ENCODE results near the gene NWD2. TPM values are rescaled to one million over a fixed set of nuclear protein-coding genes. Genes with fewer than 3 reads are reported as not detected.
A peak's percentile ranks its signal among the peaks of the same experiment; 100 is the strongest.

The NWD2 gene
- total RNA-seq, 1 experiment from 2014 or later, result not detected

- DNase-seq (ENCODE audit: low read depth), result peak; percentile 31
Observed at GRCh38 chr4:37279894-37280592, 35.5 kb downstream of the NWD2 start.

- no peak for DNase-seq (ENCODE audit: low read depth)
Observed at GRCh38 chr4:37299468-37299867, 54.9 kb downstream of the NWD2 start.

DNA sequence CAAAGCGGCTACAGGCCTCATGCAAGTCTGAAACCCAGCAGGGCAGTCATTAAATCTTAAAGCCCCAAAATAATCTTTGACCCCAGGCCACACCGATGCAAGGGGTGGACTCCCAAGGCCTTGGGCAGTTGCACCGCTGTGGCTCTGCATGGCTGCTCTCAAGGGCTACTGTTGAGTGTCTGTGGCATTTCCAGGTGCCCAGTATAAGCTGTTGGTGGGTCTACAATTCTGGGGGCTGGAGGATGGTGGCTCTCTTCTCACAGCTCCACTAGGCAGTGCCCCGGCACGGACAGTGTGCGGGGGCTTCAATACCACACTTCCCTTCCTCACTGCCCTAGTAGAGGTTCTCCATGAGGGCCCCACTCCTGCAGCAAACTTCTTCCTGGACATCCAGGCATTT lies 60.1 kb downstream of the NWD2 start:
- DNase-seq (ENCODE audit: low read depth), result no peak

- DNase-seq (ENCODE audit: low read depth), result no peak
Observed at GRCh38 chr4:37305984-37306383, 61.4 kb downstream of the NWD2 start.

- DNase-seq (ENCODE audit: low read depth), result no peak
Observed at GRCh38 chr4:37317104-37317643, 72.6 kb downstream of the NWD2 start.

DNA sequence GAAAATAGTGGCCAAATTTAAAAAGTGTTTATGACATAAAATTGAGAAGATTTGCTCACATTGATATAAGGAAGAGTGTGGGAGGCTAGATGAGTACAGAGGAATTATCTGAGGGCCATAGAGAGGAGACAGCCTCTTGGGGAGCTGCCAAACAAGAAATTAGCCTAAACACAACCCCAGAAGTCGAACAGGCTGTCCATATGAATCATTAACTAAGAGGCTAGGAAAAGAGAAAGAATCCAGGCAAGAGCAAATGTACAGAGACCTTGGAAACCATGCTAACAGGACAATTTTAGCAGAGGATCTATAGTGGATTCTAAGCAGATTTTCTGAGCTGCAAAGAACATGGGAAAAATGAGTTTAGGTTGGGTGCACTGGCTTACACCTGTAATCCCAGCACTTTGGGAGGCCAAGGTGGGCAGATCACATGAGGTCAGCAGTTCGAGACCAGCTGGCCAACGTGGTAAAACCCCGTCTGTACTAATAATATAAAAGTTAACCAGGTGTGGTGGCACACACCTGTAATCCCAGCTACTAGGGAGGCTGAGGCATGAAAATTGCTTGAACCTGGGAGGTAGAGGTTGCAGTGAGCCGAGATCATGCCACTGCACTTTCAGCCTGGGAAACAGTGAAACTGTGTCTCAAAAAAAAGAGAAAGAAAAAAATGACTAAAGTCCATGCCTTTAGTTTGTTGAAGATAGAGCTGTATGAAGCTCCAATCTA lies 76.1 kb downstream of the NWD2 start:
- DNase-seq (ENCODE audit: low read depth), result no peak

DNA sequence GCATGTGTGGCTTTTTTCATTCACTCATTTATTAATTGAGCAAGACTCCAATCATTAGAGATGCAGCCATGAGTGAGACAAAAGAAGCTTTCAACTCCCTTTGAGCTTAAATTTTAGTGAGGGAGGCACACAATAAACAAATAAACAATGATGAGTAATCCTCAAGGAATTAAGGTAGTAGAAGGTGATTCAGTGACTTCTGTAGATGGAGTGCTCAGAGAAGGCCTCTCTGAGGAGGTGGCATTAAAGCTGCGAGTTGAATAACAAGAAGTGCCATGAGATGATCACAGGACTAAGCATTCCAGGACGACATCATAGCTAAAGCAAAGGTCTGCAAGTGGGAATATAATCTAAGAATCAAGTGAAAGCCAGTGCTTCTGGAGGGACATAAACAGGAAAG lies 77.6 kb downstream of the NWD2 start:
- no peak for DNase-seq (ENCODE audit: low read depth)

DNA sequence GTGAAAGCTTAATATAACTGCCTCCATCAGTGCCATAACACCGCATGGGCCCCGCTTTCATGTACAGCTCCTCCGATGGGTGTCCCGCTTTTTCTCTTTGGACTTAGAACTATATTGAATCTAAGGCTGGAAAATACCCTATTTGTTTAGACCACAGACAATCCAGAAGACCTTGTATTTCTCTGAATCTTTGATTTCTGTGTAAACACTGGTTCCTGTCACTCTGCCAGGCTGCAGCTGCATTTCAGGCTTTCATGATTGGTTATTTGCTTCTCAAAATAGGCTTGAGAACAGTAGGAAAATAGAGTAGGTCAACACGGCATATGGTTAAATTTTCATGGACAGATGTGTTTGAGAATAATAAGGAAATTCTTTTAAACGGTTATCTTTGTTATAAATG lies 80.0 kb downstream of the NWD2 start:
- DNase-seq (ENCODE audit: low read depth), result no peak

DNA sequence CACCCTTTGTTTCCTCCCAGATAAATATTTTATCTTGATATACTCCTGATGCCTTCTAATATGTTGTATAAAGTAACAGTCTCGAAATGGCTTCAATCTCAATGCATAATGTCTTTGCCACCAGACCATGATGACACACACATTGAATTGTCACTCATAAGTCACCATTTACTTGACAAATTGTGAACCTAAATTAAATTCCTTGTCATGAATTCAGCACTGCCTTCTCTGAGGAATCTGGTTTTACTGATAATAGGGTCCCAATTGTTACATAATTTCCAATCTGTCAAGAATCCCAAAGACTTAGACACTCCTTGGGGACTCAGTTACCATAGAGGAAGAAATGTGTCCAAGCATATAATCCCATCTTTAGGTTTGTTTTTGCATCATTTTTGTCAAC lies 82.3 kb downstream of the NWD2 start:
- no peak for DNase-seq (ENCODE audit: low read depth)

GRCh38 chr4:37338972-37339371 lies 94.4 kb downstream of the NWD2 start:
- DNase-seq (ENCODE audit: low read depth), result no peak

DNA sequence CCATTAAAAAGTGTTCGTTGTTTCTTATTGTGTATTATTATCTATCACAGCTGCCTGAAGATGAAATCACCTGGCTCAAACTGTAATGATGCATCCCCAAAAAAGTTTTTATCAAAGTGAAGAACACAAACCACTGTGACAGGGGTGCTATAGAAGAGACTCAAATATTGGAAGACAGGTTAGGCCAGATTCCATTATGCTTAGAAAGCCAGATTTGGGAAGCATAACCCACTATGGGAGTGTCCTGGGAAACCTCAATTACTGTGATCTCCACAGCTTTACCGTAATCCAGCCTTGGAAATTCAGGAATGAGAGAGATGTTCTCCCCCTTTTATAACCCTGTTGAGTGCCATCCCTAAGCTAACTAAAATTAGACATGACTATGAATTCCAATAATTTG lies 114.2 kb downstream of the NWD2 start:
- DNase-seq (ENCODE audit: low read depth), result no peak

DNA sequence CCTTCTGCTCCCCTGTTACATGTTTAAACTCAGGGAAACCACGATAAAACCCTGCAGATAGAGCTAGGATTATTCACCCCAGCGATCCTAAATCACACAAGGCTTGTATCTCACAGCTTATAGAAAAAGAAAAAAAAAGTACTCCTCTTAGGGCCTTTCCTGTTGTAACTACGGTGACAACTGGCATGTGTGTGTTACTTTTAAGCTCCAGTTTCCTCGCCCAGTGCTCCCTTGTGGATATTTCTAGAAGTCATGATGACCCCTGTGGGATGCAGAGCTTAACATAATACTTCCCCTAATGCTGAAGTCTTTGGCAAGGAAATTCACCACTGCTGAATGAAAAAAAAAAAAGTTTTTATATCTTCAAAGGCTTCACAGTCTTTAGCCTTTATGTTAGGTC lies 114.7 kb downstream of the NWD2 start:
- DNase-seq (ENCODE audit: low read depth), result no peak

GRCh38 chr4:37365888-37366287 lies 121.3 kb downstream of the NWD2 start:
- DNase-seq (ENCODE audit: low read depth), result peak; percentile 2

DNA sequence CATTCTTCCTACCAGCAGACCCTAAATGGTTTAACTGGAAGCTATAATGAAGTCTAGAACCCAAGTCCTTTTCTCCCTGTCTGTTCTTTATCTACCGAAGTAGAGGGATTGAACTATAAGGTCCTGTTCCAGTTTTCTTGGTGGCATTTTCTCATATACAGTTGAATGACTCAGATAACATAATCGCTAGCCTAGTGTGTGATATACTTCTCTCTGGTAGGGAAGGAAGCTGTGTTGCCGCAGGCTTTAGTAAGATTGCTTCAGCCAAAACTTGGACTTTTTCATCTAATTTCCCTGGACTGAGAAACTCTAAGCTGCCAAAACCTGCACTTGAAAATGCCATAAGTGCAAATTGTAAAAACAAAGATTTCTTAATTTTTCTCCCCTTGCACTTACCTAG lies 123.4 kb downstream of the NWD2 start:
- DNase-seq (ENCODE audit: low read depth), result no peak

GRCh38 chr4:37370052-37370451 lies 125.5 kb downstream of the NWD2 start:
- DNase-seq (ENCODE audit: low read depth), result no peak

- DNase-seq (ENCODE audit: low read depth), result no peak
Observed at GRCh38 chr4:37381040-37381668, 136.6 kb downstream of the NWD2 start.

DNA sequence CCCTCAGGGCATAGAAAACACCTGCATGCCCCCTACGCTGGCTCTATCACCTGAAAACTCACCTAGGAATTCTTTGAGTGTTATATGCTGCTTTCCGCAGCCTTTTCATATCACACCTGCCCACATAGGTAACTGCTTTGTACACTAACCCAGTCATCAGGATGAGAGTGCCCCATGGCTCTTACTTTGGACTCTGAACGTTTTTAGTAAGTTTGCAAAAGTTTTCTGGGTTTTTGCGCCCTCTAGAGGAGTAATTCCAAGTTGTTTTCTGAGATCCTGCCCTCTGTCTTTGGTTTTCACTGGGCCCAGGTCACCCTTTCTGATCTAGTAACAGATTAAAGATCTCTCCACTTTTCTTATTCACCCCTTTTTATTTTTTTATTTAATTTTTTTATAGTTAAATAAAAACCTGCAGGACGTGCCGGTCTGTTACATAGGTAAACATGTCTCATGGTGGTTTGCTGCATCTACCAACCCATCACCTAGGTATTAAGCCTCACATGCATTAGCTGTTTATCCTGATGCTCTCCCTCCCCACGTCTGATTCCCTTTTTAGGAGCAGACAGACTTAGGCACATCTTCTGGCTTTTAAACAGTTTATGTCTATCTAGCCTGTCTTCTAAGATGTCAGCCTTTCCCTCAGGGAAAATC lies 139.2 kb downstream of the NWD2 start:
- DNase-seq (ENCODE audit: low read depth), result peak; percentile 28

DNA sequence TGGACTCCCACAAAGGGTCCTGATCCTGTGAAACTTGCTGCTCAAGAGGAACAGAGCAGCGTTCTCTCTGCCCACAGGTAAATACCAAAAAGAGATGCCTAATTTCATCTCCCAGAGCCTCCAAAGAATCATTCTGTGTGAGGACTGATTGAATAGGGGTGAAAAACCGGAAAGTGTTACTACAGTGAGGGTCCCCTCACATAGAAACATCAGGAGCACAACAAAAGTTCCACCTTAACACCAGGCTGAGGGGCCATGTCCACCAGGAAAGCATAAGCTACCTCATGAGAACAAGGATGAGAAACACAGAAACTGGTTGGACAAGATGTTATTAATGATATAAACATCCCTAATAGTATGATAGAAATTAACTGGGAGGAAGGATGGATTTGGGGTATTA lies 140.9 kb downstream of the NWD2 start:
- DNase-seq (ENCODE audit: low read depth), result no peak

- DNase-seq (ENCODE audit: low read depth), result no peak
Observed at GRCh38 chr4:37388681-37389365, 144.3 kb downstream of the NWD2 start.

GRCh38 chr4:37389366-37389765 lies 144.8 kb downstream of the NWD2 start:
- DNase-seq (ENCODE audit: low read depth), result no peak

- DNase-seq (ENCODE audit: low read depth), result peak; percentile 51
Observed at GRCh38 chr4:37389967-37390580, 145.5 kb downstream of the NWD2 start.

All from M059J (cell line).